GM12801 (cell line): Measurements from ENCODE around the gene STATH.

Source experiments
- CTCF ChIP-seq: IDR thresholded peaks from one replicate; pipeline ENCODE4 v1.5.1; 2011; ENCODE audit warnings: control low read depth; ENCODE audit not compliant: insufficient read length; ENCODE audit errors: extremely low read depth

Gene STATH, protein sequence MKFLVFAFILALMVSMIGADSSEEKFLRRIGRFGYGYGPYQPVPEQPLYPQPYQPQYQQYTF

DNA sequence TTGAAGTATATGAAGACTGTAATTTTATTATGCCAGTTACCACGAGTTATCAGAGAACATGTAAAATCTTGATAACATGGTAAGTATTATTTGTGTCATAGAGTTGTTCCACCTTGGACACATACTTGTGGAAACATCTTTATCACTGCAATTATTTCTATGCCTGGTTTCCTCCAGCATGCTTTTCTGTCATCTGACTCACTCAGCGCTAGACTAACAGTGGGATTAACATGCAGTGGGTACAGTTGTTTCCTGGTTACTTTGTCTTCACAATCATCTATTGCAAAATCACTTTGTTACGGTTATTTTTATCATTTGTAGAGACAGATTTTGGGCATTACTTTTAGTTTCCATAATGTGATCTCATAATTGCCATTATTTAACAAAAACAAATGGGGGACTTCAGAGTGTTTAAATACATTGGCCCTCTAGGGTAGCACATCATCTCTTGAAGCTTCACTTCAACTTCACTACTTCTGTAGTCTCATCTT lies at the start of gene STATH:
Gene STATH (plus strand): TSS at position 441 of the 491 bp plus-strand sequence. CDS start 2,472 bp downstream, outside the sequence.
- TF ChIP-seq CTCF, result no peak

DNA sequence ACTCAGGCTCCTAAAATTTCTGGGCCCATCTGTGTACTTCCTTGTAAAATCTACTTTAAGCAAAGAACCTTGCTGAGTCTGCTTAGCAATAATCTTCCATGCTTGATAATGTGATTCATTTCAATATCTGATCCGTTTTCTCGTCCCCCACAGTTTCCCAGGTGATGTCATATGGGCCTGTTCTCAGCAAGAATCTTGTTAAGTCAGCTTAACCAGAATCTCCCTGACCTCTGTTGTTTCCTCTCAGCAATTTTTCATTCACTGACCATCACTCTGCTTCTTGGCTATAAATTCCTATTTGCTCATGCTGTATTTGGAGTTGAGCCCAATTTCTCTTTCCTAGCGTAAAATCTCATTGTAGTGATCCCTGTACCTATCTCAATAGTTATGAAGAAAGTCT lies 44.2 kb upstream of the STATH start:
- no peak for TF ChIP-seq CTCF

DNA sequence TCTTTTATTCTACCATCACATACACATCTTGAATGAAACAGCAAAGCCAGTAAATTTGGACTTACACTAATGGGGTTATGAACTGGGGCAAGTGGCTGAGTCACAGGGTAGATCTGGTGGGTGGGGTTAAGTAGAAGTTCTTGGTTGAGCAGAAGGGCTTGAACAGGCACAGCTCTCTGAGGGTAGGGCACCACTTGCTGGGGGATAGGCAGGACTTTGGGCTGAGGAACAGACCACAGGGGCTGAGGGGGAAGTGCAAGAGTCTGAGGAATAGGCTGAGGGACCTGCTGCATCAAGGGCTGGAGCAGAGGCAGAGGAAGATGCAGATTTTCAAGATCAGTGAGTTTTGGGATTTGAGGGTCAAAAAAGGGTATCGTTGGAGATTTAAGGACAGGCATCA lies 38.6 kb upstream of the STATH start:
- no peak for TF ChIP-seq CTCF

- no peak for TF ChIP-seq CTCF
Observed at GRCh38 chr4:69965628-69966027, 30.1 kb upstream of the STATH start, which contains the start of gene CSN2. CSN2 (minus strand) TSS chr4:69965728; CDS start chr4:69960995, 4,733 bp downstream.

GRCh38 chr4:69970071-69970470 lies 25.7 kb upstream of the STATH start:
- TF ChIP-seq CTCF, result no peak

GRCh38 chr4:69974631-69975030 lies 21.1 kb upstream of the STATH start:
- no peak for TF ChIP-seq CTCF

DNA sequence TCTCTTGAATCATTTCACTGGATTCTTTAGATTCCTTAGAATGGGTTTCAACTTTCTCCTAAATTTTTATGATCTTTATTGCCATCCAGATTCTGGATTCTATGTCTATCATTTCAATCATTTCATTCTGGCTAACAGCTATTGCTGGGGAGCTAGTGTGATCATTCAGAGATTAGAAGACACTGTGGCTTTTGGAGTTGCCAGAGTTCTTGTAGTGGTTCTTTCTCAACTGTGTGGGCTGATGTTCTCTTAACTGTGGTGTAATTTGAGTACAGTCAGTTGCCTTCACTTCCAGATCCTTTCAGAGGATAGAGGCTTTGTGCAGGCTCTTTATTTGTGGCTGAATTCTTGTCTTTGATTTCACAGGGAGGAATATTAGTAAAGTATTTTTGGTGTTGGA lies 18.2 kb upstream of the STATH start:
- TF ChIP-seq CTCF, result no peak

- no peak for TF ChIP-seq CTCF
Observed at GRCh38 chr4:69984030-69984443, 11.7 kb upstream of the STATH start.
